Kidney capillary endothelial cell (primary cell): ENCODE data around the gene TMEM38A.

Source experiments
- DNase-seq: peaks from one replicate; pipeline ENCODE4 v3.0.0-alpha.2; 2018; ENCODE audit warnings: low spot score

Gene TMEM38A, protein sequence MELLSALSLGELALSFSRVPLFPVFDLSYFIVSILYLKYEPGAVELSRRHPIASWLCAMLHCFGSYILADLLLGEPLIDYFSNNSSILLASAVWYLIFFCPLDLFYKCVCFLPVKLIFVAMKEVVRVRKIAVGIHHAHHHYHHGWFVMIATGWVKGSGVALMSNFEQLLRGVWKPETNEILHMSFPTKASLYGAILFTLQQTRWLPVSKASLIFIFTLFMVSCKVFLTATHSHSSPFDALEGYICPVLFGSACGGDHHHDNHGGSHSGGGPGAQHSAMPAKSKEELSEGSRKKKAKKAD

DNA sequence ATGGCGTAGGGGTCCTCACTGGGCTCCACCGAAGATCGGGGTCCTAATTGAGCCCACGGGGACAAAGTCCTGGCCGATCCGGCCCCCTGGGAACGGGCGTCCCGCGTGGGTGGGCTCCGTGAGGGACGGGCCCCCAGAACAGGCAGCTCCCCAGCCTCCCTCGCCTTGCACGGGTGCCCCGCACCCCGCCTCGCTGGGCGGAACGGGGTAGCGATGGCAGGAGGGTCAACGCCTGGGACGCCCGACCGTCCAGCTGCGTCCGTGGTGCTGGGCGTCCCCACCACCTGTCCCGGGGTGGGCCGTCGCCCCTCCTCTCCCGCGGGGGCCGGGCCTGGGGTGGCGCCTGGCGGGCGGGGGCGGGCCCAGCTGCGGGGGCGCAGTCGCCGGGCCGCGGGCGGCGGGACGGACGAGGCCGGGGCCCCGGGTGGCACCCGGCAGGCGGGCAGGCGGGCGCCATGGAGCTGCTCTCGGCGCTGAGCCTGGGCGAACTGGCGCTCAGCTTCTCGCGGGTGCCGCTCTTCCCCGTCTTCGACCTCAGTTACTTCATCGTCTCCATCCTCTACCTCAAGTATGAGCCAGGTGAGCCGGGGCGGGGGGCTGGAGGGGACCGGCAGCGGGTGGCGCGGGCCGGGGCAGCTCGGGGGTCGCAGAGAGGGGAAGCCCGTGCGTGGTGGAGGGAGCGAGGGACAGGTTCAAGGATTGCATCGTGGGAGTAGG, at the start of gene TMEM38A:
Gene TMEM38A, plus strand, starts transcription at position 377 of the 717 bp plus-strand sequence. Its CDS starts 79 bp downstream, at position 456.
- no peak for DNase-seq

DNA sequence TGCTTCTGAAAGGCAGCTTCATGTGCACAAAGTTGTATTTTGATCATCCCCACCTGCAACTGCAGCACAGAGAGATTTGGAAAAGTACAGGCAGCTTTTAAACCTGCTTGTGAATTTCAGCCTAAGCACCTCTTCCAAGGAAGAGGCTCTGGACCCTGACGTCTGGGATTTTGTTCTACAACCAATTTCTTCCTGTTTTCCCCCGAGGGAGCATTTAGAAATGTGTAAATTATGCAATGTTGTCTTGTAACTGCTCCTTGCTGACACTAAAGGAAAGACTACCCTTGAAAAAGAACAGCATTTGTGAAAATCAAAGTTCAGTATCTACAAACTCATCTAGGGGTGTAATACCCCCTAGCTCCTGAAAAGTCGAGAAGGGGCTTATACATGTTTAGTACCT, 48.3 kb upstream of the TMEM38A start:
- DNase-seq = no peak

DNA sequence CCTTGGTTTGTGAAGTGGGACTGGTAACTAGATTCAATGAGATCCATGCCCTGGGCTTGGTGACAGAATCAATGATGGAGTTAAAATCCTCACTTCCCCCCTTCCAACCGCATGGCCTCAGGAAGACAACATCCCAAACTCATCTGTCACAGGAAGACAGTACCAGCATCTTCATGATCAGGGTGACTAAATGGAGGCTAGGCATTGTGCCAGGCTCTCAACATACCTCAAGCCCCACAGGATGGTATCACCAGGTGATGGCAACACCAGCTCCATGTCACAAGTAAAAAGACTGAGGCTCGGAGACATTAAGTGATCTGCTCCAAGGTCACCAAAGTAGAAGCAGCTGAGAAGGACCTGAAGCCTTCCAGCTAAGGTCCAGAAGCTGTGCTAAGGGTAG, 47.1 kb upstream of the TMEM38A start:
- no peak for DNase-seq

DNA sequence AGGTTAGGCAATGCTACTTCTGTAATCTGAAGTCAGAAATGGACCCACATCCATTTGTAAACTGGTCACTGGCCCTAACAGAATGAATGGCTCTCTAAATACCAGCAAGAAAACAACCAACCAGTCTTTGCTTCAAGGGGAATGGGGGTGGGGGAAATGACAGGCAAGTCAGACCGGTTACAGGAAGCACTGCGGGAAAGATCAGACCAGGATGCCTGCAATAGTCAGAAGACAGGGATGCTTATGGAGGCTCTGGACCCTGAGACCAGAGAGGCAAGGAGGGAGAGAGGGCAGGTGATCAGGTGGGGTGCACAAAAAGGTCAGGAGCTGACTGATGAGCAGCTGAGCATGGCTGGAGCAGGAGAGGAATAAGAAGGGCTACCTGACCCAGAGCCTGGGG, 46.0 kb upstream of the TMEM38A start:
- DNase-seq = no peak

DNA sequence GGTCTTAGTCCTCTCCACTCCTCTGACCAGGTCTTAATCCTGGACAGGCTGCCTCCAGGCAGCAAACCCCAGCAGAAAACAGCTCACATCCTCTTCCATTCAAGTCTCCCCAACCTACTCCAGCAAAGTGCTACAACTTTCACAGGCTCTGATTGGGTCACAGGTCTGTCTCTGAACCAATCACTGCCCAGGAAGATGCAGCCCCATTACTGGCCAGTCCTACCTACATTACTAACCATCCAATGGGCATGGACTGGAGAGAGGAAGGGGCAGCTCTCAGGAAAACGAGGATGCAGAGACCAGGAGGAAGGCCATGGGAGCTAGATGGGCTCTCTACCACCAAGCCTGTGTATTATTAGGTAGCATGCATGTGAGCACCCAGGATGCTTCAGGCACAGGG, 45.1 kb upstream of the TMEM38A start:
- peak; percentile 22 for DNase-seq

DNA sequence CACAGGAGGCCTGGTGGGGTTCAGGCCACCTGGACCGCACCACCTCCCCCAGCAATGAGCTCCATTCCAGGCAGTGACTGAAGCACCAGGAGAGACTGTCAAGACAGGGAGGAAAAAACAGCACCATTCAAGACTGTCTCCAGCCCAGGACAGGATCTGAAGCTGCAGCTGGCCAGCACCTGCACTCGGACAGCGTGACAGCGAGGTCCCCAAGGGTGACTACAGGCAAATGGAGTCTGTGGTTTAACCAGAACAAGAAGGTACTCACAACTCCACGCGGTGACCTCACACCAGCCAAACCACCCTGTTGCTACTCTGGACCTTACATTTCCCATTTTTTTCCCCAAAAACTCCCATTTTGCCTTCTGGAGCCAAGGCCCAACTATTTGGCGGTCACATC, 42.7 kb upstream of the TMEM38A start:
- DNase-seq = no peak

DNA sequence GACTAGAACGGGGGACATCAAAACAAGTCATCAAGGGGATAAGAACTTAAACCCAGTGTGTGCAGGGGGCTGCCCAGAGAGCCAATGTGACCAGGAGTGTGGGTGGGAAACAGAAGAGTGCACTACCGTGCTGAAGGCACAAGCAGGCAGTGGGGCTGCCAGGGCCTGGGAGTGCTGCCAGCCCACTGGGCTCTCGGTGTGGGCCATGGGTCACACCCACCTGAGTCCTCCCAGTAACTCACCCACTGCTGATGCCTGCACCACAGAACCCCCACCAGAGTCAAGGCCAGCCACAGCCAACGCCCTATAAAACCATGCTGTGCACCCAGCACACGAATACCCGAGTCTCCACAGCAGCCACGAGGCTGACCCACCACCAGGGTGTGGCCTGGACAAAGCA, 41.5 kb upstream of the TMEM38A start:
- DNase-seq = no peak

DNA sequence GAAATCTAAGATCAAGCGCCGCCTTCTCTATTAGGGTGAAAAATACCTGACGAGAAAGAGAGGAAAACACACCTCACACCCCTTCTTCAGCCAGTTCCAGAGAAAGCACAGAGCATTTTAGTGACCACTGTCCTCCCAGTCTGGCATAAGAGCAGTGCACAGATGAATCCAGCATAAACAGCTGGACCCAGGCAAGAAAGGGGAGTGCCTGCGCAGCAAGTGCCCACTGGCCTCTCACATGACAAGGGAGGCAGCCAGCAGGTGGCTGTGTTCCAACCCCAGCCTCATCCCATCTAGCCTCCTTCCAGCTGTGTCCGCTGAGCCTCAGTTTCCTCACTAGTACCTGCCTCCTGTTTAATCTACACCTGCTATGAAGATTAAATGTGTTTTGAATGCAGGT, 40.9 kb upstream of the TMEM38A start:
- DNase-seq = no peak

DNA sequence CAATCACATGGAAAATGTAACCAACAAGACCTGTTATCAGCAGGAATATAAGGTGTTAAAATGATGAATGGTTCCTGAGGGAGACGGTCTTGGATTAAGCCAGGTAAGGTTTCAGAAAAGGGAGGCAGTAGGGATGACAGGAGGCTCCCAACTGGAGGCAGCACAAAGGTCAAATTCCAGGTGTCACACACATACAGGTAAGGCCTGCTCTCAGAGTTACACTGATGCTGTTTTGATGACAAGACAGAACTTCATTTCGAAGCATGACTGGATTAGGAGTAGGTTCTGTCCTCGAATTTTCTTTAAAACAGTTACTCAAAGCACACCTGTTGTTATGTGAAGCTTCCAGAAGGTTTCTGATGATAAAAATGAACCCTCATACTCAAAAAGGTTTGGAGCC, 40.4 kb upstream of the TMEM38A start:
- DNase-seq = no peak

DNA sequence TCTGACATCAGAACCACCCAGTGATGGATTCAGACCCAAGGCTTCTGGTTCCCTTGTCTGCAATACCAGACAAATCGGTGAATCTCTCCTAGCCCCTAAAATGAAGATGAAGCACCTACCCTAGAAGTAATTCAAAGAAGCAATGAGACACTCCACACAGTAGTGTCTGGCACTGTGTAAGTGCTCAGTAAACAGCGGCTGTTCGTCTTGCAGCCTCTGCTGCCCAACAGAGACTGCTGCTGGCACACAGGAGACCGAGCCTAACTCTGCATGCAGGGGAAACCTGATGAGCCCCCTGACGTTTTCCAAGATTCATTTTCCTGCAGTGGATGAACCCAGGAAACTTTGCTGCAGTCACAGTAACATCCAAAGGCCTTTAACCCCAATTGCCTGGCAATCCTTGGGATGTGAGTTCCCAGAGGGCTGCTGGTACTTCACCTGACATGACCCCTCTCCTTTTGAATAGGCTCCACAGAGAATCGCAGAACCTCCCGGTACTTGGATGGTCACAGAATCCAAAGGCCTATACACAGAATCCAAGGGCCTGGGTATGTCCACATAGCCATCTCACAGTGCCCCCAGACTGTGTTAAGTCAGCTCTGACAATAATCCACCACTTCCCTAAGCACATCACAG, 39.7 kb upstream of the TMEM38A start:
- no peak for DNase-seq

DNA sequence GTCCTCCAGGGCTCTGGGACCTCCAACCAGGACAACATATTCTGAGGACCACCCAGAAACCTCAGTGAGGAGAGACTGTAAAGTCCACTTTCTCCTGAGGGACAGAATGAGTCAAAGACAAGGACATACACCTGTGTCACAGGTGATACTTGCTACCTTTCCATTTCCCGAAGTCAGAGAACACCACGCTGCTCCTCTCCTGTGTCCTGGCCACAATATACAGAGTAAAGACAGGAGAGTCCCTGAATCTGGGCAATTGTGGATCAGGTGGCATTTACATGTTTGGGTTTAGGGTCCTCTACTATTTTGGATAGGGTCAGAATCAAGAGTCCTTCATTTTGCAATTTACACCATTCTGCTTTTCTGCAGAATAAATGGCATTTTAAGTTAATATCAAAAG, 37.9 kb upstream of the TMEM38A start:
- no peak for DNase-seq

DNA sequence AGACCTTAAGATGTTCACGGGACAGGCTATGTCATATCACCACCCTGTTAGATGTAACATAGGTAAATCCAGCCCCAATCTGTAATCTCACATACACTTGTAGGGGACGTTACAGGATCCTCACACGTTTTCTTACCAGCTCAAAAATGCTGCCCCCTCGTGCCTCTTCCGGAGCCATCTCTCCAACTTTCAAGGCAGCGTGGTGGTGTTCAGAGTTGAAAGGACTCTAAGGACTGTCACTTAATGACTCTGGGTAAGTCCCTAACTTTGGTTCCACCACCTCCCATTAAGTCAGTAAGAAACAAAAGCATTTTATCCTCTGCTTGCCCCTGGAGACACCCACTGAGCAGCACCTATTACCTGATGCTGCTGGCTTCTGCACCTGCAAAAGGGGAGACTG, 37.4 kb upstream of the TMEM38A start:
- no peak for DNase-seq

DNA sequence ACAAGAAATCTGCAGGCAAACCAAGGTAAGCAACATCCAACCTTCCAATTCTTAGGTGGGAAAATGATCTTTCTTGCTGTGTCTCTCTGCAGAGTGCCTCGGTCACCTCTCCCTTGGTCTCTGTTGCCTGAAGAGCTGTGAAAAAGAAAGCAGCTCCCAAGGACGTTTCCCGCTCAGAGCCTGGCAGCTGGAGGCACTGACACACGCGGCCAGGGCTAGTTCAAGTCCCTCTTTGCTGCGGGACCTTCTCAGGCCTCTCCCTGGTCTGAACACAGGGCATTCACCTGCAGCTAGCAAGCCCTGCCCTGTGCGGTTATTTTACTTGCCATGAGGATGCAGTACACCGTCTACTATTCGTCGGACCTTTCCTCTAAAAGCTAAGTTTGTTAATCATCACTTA, 36.7 kb upstream of the TMEM38A start:
- no peak for DNase-seq

DNA sequence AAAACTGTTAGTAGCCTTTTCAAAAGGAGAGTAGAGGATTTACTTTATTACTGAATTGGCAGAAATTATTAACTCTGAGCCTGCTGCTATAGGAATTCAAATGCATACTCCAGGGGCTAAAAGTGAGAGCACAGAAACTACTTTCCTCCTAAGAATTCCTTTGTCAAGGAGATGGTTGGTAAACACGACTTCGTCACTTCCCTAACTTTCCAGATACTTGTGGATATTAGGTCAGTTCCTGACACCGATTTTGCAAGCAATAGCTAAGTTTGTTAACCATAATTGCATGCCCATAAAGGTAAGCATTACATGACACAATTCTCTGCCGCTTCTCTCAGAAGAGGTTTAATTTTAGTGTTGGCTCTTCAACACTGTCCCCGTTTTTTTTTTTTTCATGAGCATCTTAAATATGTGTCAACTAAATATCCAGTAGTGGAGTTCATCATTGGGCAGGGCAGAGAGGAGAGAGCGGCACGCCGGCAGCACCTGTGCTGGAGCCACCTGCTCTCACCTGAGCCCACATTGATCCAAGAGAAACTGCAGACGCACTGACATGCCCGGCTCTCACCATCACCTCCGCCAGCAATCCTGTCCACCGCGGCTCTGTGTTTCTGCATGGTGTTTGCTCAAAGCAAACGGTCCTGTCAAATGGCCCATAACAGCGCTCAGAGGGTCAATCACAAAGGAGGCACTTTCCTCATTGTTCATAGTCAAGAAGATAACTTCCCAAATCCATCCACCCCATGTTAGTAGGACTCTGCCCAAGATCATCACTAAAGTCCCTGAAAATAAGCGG, 35.6 kb upstream of the TMEM38A start:
- no peak for DNase-seq

DNA sequence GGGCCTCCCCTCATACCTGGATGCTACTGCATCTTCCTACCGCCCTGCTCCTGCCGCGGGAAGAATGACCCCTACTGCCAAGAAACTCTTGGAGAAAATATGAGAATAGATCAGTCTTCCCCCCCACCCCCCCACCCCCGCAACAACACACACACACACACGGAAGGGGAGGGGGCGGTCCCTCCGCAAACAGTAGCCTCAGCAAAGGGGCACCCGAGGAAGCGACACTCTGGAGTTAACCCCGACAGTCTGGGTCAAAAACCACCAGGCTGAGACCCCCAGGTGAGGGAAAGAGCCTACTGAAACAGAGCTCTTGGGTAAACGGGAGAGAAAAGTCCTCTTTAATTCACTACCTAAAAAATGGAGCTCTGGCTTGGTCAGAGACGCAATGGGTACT, 34.1 kb upstream of the TMEM38A start:
- DNase-seq = no peak

DNA sequence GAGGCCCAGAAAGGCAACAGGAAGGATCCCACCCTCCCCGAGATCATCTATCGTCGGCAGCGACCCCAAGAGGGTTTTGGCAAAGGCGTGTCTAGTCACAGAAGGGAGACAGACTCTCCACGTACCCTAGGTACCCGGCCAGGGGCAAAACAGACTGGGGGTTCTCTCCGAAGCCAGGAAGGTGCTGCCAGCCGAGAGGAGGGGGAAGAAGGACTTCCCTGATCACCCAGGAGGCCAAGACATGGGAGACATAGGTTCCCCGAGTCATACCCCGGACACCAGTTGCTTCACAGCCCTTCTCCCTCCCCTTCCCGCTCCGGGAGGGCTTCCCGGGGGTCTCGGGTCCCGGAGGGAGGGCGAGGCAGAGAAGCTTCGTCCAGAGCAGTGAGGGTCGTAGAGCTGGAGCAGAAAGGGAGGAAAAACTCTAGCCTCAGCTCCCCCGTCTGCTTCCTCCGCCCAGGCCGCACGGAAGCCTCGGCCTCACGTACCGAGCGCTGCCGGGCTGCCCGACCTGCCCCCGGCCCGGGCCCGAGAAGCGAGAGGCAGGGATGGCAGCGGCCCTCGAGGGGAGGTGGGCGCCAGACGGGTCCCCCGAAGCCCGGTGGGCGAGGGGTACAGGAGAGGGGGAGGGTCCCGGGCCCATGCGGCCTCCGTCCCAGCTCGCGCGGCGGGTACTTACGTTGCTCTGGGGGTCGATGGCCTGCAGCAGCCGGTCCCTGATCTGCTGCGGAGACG, 33.6 kb upstream of the TMEM38A start:
- DNase-seq = no peak

DNA sequence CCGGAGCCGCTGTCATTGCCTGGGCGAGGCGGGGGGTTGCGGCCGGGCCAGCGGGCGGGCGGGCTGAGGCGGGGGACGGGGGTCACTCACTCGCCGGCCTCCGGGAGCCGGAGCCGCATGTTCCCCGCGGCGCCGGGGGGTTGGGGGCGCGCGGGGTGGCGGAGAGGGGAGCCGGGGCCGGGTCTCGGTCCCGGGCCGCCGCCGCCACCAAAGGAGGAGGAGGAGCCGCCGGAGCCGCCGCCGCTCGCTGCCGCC, 33.1 kb upstream of the TMEM38A start:
- DNase-seq = no peak

DNA sequence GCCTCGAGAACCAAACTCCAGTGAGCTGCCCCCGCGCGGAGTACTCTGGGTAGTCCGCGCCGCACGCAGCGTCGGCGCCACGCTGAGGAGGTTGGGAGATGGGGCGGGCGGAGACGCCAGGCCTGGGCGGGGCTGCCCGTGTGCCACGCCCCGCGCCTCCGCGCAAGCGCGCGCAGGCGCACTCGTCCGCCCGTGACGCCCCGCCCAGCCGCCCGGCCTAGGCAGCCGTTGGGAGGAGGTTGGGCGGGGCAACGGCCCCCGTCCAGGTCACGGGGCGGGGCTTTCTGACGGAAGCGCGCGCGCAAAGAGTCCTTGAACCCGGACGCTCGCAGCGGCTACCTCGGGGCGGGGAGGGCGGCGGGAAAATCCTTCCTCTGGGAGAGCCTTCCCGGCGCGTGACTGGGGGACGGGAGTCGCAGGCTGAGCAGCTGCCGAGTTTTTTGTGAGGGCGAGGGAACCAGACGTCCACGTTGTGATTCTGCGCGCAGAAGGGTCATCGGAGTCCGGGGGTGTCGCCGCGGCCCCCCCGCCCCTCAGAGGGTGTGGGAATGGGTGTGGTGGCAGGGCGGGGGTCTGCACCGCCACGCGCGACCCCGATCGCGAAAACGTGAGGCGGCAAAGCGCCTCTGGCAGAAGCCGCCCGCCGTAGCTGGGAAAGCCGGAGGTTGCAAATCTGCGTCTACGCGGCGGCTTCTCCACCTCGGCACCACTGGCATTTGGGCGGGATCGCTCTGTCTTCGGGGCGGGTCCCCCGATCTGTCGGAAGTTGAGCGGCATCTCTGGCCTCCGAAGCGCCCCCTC, 32.6 kb upstream of the TMEM38A start, which contains the start of gene MED26:
Gene MED26, minus strand, starts transcription at position 22 of the 801 bp plus-strand sequence. CDS start 261 bp downstream, outside the sequence.
- DNase-seq = peak; percentile 88

DNA sequence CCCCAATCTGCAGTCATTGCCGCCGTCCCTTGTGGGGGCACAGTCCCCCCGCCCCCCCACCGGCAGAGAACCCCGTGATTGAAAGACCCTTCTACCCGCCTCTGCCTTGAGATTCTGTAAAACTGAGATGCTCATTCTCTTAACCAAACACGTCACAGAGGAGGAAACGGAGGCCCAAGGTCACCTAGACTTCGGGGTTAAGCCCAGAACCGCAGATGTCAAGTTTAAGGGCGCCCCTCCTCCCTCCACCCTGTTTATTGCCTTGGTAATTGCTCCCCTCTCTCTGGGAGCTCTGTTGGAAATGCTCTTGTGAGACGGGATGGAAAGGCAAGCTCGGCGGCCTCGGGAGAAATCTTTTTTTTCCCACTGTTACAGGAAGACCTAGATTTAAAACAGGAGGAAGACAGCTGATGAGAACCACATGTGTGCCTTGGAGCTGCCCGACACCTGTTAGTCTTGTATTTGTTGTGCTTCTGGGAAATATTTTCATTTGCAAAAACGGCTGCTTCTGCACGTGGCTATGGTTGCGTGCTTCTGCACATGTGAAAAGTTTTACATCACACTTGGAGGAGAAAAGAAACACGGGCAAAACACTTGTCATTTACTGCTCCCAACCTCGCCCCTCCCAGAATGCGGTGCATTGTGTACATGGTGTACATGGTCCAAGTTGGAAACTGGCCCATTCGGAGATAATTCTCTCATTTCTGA, 31.8 kb upstream of the TMEM38A start:
- DNase-seq = no peak

DNA sequence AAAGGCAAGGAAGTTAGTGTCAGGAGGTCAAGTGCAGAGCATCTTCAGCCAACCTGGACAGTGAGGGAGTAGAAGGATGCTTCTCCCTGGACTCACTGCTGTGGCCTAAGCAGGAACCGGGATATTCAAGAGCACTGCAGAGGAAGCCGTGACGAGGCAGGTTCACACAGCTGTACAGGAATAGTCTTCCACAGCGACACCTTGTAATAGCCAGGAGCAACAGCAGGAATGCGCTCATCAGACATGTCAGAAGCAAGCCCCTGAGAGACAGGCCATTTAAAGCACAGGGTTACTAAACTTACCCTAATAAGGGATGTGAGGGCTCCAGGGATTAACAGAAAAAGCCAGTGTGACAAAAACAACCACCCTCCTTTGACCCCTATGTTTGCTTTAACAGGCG, 29.5 kb upstream of the TMEM38A start:
- DNase-seq = no peak

DNA sequence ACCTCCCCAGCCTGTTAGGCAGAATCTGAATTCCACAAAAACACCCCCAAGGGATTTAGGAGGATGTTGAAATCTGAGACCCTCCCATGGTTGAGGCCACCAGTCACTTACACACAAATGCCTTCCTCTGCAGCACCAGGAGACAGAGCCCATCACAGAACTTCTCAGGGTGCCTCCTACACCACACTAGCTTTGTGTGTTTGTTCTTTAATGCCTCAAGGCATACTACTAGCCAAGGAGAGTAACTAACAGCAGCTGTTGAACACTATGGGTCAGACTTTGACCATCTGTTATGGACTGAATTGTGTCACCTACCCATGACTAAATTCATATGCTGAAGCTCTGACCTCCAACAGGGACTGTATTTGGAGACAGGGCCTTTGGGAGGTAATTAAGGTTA, 23.4 kb upstream of the TMEM38A start:
- no peak for DNase-seq
